Amygdala (tissue), 56 donors: Measurements from ENCODE around the gene CEL.

ENCODE experiments used
- DNase-seq, 56 donors: peaks; one replicate each; lab custom pipeline; 2025; lab: John Stamatoyannopoulos, UW

The CEL gene

GRCh38 chr9:133101356-133102189, 39.8 kb downstream of the CEL start:
- DNase-seq: no peak

GRCh38 chr9:133102190-133103021, 40.6 kb downstream of the CEL start:
- no peak for DNase-seq

GRCh38 chr9:133103183-133103986, 41.6 kb downstream of the CEL start:
- DNase-seq: peak in 42 of 56 donors; percentile 24 to 83 (median 62)

DNA sequence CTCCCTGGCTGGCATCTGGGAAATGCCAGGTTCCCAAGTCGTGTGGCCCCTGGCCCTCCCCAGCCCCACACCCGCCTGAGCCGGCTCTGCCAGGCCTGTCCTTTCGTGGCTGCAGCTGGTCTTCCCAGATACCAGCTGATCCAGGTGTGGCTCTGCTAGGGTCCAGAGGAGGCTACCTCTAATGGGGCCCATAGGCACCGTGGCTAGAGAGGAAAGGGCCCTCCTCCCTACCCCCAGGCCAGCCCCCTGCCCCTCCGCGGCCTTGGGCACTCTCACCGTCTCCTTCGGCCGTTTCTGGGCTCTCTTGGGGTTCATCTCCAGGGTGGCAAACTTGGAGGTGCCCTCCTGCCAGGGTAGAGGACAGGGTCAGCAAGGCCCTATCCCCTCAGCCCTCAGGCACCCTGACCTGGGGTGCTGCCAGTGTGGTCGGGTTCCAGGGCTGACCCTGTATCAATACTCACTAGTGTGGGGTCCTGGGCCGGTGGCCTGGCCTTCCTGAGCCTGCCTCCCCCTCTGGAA, 42.3 kb downstream of the CEL start:
- no peak for DNase-seq

DNA sequence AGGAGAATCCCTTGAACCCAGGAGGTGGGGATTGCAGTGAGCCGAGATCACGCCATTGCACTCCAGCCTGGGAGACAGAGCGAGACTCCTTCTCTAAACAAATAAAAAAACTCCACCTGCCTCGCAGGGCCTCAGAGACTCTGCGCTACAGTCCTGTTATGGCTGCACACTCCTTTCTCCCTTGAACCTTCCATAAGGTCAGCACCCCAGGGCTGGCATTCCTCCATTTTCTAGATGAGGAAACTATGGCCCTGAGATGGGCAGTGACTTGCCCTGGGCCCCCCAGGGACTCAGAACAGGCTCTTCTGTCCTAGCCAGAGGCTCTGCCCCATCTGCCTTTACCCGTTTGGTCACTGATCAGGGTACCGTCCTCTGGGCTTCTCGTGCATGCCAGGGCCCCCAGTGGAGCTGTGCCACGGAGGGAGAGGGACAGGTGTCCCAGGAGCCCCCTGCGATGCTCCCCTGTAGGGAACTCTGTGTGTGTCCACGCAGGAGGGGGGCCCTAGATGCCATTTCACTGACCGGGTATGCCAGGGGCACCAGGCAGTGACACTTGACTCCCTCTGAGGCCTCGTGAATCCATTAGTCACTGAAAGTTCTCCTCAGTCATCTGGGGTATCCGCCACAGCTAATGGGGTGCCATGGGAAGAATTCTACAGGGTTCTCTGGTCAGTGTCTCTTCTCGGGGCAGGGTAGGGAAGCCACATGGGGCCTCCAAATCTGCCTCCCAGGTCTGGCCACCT, 43.1 kb downstream of the CEL start:
- no peak for DNase-seq

GRCh38 chr9:133105461-133105770, 43.6 kb downstream of the CEL start:
- no peak for DNase-seq

DNA sequence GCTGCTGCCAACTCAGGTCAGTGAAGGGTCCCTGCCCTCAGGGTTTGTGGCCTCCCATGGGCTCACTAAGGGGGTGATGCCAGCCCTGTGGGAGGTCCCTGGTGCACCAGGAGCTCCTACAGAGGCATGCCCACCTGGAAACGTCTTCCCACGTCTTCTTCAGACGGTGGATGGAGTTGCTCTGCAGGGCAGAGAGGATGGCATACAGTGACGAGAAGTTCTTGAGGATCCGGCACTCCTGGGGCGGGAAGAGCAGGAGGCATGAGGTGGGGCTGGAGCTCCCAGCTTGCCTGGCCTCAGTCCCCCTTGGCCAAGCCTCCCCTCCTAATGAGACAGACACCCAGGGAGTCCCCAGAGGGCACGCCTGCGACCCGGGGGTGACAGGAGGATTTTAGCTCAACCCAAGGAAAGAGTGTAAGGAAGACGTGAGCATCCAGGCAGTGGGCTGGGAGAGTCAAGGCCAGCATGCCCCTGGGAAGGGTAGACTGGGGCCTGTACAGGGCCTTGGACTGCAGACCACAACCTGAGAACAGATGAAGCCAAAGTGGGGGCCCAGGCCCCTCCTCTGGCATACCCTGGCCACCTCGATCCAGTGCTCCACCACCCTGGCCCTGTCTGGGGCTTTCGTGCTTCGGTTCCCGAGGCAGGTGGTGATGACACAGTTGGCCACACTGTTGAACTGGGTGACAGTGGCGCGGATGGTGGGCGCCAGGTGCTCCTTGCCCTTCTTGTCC, 44.9 kb downstream of the CEL start:
- no peak for DNase-seq

GRCh38 chr9:133107245-133107722, 45.5 kb downstream of the CEL start:
- DNase-seq: no peak

- DNase-seq: no peak
Observed at GRCh38 chr9:133107961-133108793, 46.4 kb downstream of the CEL start.

DNA sequence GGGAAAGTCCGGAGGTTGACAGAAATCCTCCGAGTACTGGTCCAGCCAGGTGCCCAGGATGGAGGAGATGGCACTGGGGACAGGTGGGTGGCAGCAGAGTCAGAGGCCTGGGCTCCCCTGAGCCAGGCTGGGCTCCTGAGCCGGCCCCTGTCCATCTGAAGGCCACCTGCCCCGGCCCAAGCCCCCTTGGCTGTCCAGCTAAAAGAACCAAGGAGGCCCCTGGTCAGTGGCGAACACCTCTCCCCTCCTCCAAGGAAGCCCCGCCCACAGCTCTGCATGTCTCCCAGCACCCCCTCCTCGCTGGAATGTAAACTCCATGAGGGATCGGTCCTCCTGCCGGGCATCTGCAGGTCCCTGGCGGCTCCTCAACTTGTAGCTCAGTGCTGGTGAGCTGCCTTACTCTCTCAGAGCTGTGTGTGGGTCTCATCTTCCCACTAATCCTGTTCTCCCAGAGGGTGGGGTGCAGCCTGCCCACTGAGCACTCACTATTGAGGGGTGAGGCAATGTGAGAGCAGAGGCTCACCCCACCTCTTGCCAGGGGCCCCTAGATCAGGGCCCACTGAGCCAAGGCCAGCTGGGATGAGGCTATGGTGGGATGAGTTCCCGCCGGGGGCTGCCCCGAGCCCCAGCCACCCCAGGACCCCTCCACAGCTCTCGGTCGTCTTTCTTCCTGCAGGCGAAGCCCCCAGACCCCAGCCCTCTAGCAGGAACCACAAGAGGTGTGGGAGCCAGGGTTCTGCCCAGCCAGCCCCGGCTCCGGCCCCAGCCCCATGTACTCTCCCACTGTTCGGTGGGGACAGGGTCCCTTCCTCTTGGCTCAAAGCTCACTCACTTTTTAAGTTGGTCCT, 47.2 kb downstream of the CEL start:
- DNase-seq: no peak

DNA sequence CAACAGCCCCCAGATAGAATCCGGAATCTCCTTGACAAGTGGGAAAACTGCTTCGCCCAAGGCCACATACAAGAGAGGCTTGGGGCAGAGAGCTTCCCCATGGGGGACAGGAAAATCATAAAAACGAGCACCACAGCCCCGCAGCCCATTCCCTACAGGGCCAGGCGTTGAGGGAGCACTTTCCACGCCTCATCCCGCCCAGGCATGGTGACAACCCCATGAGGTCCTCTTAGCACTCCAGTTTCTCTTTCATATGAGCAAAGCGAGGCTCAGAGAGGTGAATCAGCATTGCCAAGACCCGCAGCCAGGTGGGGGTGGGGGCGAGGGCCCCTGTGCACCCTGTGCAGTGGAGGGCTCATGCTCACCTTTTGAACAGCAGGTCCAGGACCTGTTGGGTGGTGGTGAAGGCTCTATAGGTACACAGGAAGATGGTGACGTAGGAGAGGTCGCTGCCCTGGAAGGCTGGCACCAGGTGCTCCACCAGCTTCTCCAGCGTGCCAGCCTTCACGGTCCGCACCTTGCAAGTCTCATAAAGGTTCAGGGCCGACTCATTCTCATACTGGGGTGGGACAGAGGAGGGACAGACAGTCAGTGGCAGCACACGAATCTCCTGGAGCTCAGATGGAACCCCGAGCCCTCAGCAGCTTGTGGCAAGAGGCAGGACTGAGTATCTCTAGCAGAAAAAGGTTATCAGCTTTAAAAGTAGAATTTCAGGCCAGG, 48.3 kb downstream of the CEL start:
- DNase-seq: no peak

DNA sequence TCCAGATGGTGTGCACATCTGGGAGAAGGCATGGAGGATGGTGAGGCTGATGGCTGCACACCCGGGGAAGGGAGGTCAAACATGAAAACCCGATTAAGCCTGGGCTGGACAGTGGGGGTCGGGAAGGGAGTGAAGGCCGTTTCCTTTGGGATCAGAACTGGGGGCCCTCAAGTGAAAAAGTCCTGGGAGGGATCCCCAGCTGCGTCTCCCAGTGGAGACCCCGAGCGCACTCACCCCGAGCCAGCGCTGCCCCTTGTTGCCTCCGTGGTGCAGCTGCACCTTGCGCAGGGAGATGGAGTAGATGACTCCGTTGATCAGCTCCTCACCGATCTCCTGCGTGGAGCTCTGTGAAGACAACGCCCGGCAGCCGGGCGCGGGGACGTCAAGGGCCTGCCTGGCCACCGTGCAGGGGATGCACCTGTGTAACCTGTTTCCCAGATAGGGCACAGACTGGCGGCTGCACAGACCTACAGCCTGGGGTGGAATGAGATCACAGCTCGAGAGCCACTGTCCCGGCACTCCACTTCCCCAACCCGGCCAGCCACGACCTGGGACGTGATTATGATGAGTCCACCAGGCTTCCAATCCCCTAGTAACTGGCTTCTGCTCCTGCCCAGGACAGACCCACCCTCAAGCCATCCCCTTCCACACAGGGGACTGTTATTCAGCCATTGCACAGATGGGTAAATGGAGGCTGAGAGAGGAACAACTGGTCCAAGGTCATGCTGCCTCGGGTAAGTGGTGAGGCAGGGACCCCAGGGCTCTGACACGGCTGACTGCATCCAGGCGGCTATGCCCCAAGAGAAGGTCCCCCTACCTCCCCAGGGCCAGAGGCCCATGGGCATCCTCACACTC, 50.3 kb downstream of the CEL start:
- no peak for DNase-seq

DNA sequence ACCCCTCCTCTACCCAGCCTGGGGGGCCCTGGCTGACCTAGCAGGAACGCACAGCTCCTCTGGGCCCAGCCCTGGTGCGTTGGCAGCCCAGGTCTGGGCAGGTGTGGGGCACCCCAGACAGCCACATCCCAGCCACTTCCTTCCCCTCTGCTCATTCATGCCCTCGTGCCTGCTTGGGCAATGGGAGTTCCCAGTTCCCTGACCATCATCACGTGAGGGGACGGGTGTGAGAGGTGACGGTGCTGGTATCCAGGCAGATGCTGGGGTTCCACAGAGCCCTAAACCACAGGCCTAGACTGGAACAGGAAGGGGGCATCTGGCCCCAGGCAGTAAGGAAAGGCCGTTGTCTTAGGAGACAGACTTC, 50.9 kb downstream of the CEL start:
- DNase-seq: peak in 2 of 56 donors; percentile 34 to 36

DNA sequence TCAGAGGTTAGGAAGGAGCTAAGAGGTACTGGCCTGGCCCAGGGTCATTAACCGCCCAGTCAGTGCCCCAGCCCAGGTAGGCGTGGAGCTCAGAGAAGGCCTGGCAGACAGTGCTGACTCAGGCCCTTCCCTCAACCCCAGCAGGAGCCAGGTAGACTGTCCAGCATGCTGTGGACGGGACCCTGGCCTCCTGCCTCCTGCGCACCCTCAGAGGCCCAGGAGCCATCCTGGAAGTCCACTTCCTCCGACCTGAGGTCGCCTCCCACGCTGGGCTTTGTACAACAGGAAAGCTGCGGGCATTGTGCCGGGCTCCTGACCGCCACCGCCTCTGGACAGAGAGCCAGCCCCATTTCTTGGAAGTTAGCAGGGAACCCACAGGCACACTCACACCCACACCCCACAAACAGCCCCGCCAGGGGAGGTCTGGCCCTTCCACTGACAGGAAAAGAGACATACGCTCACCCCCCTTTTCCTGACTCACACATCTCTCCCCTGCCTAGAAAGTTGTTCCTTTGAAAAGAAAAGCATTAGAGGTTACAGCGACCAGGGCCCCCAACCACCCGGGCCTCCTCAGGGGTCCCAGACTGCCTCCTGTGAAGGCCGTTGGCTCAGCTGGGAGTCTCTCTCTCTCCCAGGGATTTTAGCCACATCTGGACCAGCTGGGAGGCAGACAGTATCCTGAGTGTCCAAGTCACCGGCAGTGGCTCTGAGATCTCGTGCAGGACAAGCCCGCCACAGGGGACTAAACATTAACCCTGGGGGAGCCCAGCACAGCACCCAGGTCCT, 51.6 kb downstream of the CEL start:
- DNase-seq: peak in 7 of 56 donors; percentile 18 to 65 (median 42)
